ENCODE results near the gene AIF1. TPM values are rescaled to one million over a fixed set of nuclear protein-coding genes. Genes with fewer than 3 reads are reported as not detected.

Gene AIF1
- total RNA-seq, 1 experiment from 2014 or later, result not detected

GRCh38 chr6:31579546-31580437 is 35.2 kb upstream of the AIF1 start:
- intact Hi-C loops (cut with micrococcal nuclease), result no loop called here
- no peak overlapping the region for H3K4me3 ChIP-seq (ENCODE audit: low read length)
- CTCF ChIA-PET, result interaction anchor here (1.8 kb wide), 1 partner anchor 18 kb away, joined by 6 read pairs; no protein-coding TSS in a partner anchor
- no peaks in the 10 kb centered on the region for H3K9me3 ChIP-seq (ENCODE audit: low read length)
- ATAC-seq, result no peak
- no peak for DNase-seq
- no peaks in the 10 kb centered on the region for H3K9me2 ChIP-seq (replicated peaks; ENCODE audit: low read length)
- H3K27me3 ChIP-seq (ENCODE audit: low read length), result no peaks in the 10 kb centered on the region
- no peaks in the 10 kb centered on the region for H3K79me2 ChIP-seq (ENCODE audit: low read length)
- H2AFZ ChIP-seq (ENCODE audit: low read length), result no peak overlapping the region
- no TSS peak for BruUV-seq (replicated peaks)
- POLR2A ChIA-PET (ENCODE audit: unreplicated experiment), result no interaction called here
- TF ChIP-seq EZH2phosphoT487 (IDR thresholded peaks at IDR 0.05; ENCODE audit: borderline replicate concordance, low read length) (no peak), EZH2 (IDR thresholded peaks at IDR 0.05; ENCODE audit: low read length, unreplicated experiment) (no peak), CTCF (conservative IDR thresholded peaks at IDR 0.05; ENCODE audit: low read depth, low read length) (no peak)
- no peak overlapping the region for H3K4me2 ChIP-seq (ENCODE audit: low read length)
- no peaks in the 10 kb centered on the region for H4K20me1 ChIP-seq (ENCODE audit: low read length)
- no peak overlapping the region for H3K9ac ChIP-seq (ENCODE audit: low read length)
- H3K27ac ChIP-seq (ENCODE audit: low read length), result no peak overlapping the region
- peaks cover 11% of the 10 kb centered on the region; the same call in 1 of the 2 replicates for H3K4me1 ChIP-seq (ENCODE audit: insufficient read depth, low read length)
- H3K36me3 ChIP-seq (ENCODE audit: low read depth, low read length), result no peaks in the 10 kb centered on the region
- no peaks in the 10 kb centered on the region for H3F3A ChIP-seq (ENCODE audit: low read length, unreplicated experiment)

GRCh38 chr6:31580438-31580740 is 34.6 kb upstream of the AIF1 start:
- Histone ChIP-seq H3K4me1 (ENCODE audit: insufficient read depth, low read length) (peaks cover 11% of the 10 kb centered on the region; the same call in 1 of the 2 replicates), H3K9me2 (replicated peaks; ENCODE audit: low read length) (no peaks in the 10 kb centered on the region), H3F3A (ENCODE audit: low read length, unreplicated experiment) (no peaks in the 10 kb centered on the region), H3K27ac (ENCODE audit: low read length) (no peak overlapping the region), H3K36me3 (ENCODE audit: low read depth, low read length) (no peaks in the 10 kb centered on the region), H3K4me3 (ENCODE audit: low read length) (peak overlapping the region; percentile 83), H3K27me3 (ENCODE audit: low read length) (no peaks in the 10 kb centered on the region), H3K9me3 (ENCODE audit: low read length) (no peaks in the 10 kb centered on the region), H4K20me1 (ENCODE audit: low read length) (no peaks in the 10 kb centered on the region), H3K79me2 (ENCODE audit: low read length) (no peaks in the 10 kb centered on the region), H2AFZ (ENCODE audit: low read length) (peak overlapping the region; percentile 99), H3K9ac (ENCODE audit: low read length) (no peak overlapping the region), H3K4me2 (ENCODE audit: low read length) (peak overlapping the region; percentile 99)
- DNase-seq, result no peak
- TF ChIP-seq EZH2phosphoT487 (IDR thresholded peaks at IDR 0.05; ENCODE audit: borderline replicate concordance, low read length), result no peak
- TF ChIP-seq EZH2 (IDR thresholded peaks at IDR 0.05; ENCODE audit: low read length, unreplicated experiment), result no peak
- TF ChIP-seq CTCF (conservative IDR thresholded peaks at IDR 0.05; ENCODE audit: low read depth, low read length), result no peak
- ChIA-PET CTCF (interaction anchor here (0.9 to 1.8 kb wide), 2 partner anchors 17 to 18 kb away, joined by 3 to 6 read pairs; no protein-coding TSS in a partner anchor), POLR2A (ENCODE audit: unreplicated experiment) (no interaction called here)
- BruUV-seq (replicated peaks), result no TSS peak
- intact Hi-C loops (cut with micrococcal nuclease), result no loop called here
- ATAC-seq, result no peak

All from PC-3 (cell line).